ENCODE results near the gene SAP30BP. TPM values are rescaled to one million over a fixed set of nuclear protein-coding genes. Genes with fewer than 3 reads are reported as not detected.

SAP30BP gene
- total RNA-seq, 1 donor from 2014 or later, result 75.8 TPM

DNA sequence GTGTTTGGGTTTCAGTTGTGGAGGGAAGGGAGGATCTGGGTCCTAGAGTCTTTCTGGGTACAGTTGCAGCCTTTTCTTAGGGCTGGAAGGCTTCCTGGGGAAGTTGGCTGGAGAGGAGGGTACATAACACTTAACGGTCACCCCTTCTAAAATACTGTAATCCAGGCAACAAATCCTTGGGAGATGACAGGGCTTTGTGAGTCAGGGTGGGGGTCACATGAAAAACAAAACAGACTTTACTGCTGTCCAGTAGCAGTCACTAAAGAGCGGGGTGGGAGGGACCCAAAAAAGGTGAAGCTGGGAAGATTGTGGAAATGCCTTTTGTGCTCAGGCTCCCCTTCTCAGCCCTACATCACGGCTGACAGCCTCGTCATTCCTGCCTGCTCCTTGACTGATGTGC, 6.3 kb downstream of the SAP30BP start:
- Mint-ChIP-seq H3K4me3 (peak overlapping the region; percentile 24), H3K36me3 (peaks cover 3% of the 10 kb centered on the region), H3K27ac (no peak overlapping the region), H3K4me1 (peaks cover 4% of the 10 kb centered on the region), H3K27me3 (ENCODE audit: insufficient read depth, low read depth) (no peaks in the 10 kb centered on the region), H3K9me3 (no peaks in the 10 kb centered on the region)
- Histone ChIP-seq H3K9ac (no peak overlapping the region), H3K9me3 (ENCODE audit: low read depth) (no peaks in the 10 kb centered on the region), H2AFZ (replicated peaks) (no peak overlapping the region), H3F3A (ENCODE audit: low read depth) (peaks cover 28% of the 10 kb centered on the region), H3K36me3 (peaks cover 14% of the 10 kb centered on the region), H3K79me2 (ENCODE audit: low read depth) (peaks cover 72% of the 10 kb centered on the region), H4K20me1 (ENCODE audit: low read depth) (peaks cover 18% of the 10 kb centered on the region), H3K4me2 (no peak overlapping the region), H3K27ac (peak overlapping the region; percentile 20), H3K4me1 (peaks cover 2% of the 10 kb centered on the region), H3K27me3 (no peaks in the 10 kb centered on the region), H3K4me3 (no peak overlapping the region)
- no peak for TF ChIP-seq EZH2 (IDR thresholded peaks at IDR 0.05)
- TF ChIP-seq EZH2phosphoT487 (IDR thresholded peaks at IDR 0.05), result no peak
- TF ChIP-seq, protein P1, sequence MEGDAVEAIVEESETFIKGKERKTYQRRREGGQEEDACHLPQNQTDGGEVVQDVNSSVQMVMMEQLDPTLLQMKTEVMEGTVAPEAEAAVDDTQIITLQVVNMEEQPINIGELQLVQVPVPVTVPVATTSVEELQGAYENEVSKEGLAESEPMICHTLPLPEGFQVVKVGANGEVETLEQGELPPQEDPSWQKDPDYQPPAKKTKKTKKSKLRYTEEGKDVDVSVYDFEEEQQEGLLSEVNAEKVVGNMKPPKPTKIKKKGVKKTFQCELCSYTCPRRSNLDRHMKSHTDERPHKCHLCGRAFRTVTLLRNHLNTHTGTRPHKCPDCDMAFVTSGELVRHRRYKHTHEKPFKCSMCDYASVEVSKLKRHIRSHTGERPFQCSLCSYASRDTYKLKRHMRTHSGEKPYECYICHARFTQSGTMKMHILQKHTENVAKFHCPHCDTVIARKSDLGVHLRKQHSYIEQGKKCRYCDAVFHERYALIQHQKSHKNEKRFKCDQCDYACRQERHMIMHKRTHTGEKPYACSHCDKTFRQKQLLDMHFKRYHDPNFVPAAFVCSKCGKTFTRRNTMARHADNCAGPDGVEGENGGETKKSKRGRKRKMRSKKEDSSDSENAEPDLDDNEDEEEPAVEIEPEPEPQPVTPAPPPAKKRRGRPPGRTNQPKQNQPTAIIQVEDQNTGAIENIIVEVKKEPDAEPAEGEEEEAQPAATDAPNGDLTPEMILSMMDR (IDR thresholded peaks at IDR 0.05), result no peak
- no peak for DNase-seq (ENCODE audit: low spot score)

- no peak overlapping the region for H3K9ac ChIP-seq
- peaks cover 6% of the 10 kb centered on the region for H3K36me3 ChIP-seq
- Mint-ChIP-seq H3K36me3 (peaks cover 7% of the 10 kb centered on the region), H3K9me3 (no peaks in the 10 kb centered on the region), H3K27ac (no peak overlapping the region), H3K27me3 (ENCODE audit: insufficient read depth, low read depth) (no peaks in the 10 kb centered on the region), H3K4me1 (no peaks in the 10 kb centered on the region), H3K4me3 (no peak overlapping the region)
- H3K4me2 ChIP-seq, result no peak overlapping the region
- H4K20me1 ChIP-seq (ENCODE audit: low read depth), result peaks cover 29% of the 10 kb centered on the region
- H3K4me1 ChIP-seq, result no peaks in the 10 kb centered on the region
- no peaks in the 10 kb centered on the region for H3K27me3 ChIP-seq
- DNase-seq (ENCODE audit: low spot score), result no peak
- no peak overlapping the region for H3K4me3 ChIP-seq
- no peak overlapping the region for H3K27ac ChIP-seq
- no peak overlapping the region for H2AFZ ChIP-seq (replicated peaks)
- H3K9me3 ChIP-seq (ENCODE audit: low read depth), result no peaks in the 10 kb centered on the region
- peaks cover 18% of the 10 kb centered on the region for H3F3A ChIP-seq (ENCODE audit: low read depth)
- no peak for TF ChIP-seq EZH2 (IDR thresholded peaks at IDR 0.05)
- TF ChIP-seq EZH2phosphoT487 (IDR thresholded peaks at IDR 0.05), result no peak
- TF ChIP-seq, protein P1 (IDR thresholded peaks at IDR 0.05), result no peak
- H3K79me2 ChIP-seq (ENCODE audit: low read depth), result peaks cover 42% of the 10 kb centered on the region
Observed at GRCh38 chr17:75676461-75676860, 9.3 kb downstream of the SAP30BP start.

GRCh38 chr17:75679706-75680211, 12.6 kb downstream of the SAP30BP start:
- no peaks in the 10 kb centered on the region for H3K27me3 Mint-ChIP-seq (ENCODE audit: insufficient read depth, low read depth)
- no peak overlapping the region for H3K4me3 Mint-ChIP-seq
- no peak for TF ChIP-seq EZH2 (IDR thresholded peaks at IDR 0.05)
- TF ChIP-seq, protein P1 (IDR thresholded peaks at IDR 0.05), result no peak
- no peak for TF ChIP-seq EZH2phosphoT487 (IDR thresholded peaks at IDR 0.05)
- no peak for DNase-seq (ENCODE audit: low spot score)
- Histone ChIP-seq H3K9me3 (ENCODE audit: low read depth) (no peaks in the 10 kb centered on the region), H3K27ac (no peak overlapping the region), H3K4me1 (no peaks in the 10 kb centered on the region), H4K20me1 (ENCODE audit: low read depth) (peaks cover 48% of the 10 kb centered on the region), H3F3A (ENCODE audit: low read depth) (peaks cover 6% of the 10 kb centered on the region), H3K36me3 (peaks cover 3% of the 10 kb centered on the region), H2AFZ (replicated peaks) (no peak overlapping the region), H3K79me2 (ENCODE audit: low read depth) (peaks cover 62% of the 10 kb centered on the region), H3K9ac (no peak overlapping the region), H3K4me3 (no peak overlapping the region), H3K27me3 (no peaks in the 10 kb centered on the region), H3K4me2 (no peak overlapping the region)
- H3K27ac Mint-ChIP-seq, result no peak overlapping the region
- H3K9me3 Mint-ChIP-seq, result no peaks in the 10 kb centered on the region
- H3K4me1 Mint-ChIP-seq, result no peaks in the 10 kb centered on the region
- peaks cover 7% of the 10 kb centered on the region for H3K36me3 Mint-ChIP-seq

Measured in neural progenitor cell (in vitro differentiated cells).